AG04449 (cell line): Measurements from ENCODE around the gene IER5.

ENCODE experiments used
- CTCF ChIA-PET: fragments of 350-600 bp; formaldehyde crosslinking; extraction: SDS; loops from one replicate; lab custom pipeline; 2021; ENCODE audit warnings: antibody characterized with exemption; lab: Yijun Ruan, JAX
- POLR2A ChIA-PET: fragments of 400-600, 350-600 bp; formaldehyde crosslinking; extraction: SDS; loops from one replicate; lab custom pipeline; 2020; ENCODE audit warnings: antibody characterized with exemption, inconsistent platforms; lab: Yijun Ruan, JAX
- DNase-seq: peaks from one replicate; pipeline ENCODE4 v3.0.0-alpha.2; 2010; ENCODE audit warnings: low read depth, low spot score
- H3K4me3 ChIP-seq: 2 replicates; pipeline ENCODE4 v1.5.1; 2011; ENCODE audit warnings: low read depth, mild to moderate bottlenecking, control low read depth, low read length
- CTCF ChIP-seq: IDR thresholded peaks from one replicate; pipeline ENCODE4 v1.5.1; 2011; ENCODE audit warnings: mild to moderate bottlenecking, moderate library complexity, low read length, control low read depth, inconsistent platforms; ENCODE audit not compliant: insufficient read depth; ENCODE audit errors: missing control alignments

IER5 gene

GRCh38 chr1:181140891-181141290, 52.4 kb downstream of the IER5 start:
- no peak for TF ChIP-seq CTCF
- CTCF ChIA-PET: interaction anchor here (0.8 to 16.5 kb wide), 29 partner anchors 13 to 629 kb away, joined by 3 to 362 read pairs (median 18); partner anchors contain the start of genes IER5, KIAA1614, MR1 and STX6
- POLR2A ChIA-PET: interaction anchor here (0.6 to 2.8 kb wide), 8 partner anchors 17 to 265 kb away, joined by 3 to 26 read pairs (median 5); partner anchors contain the start of gene IER5
- no peak overlapping the region for H3K4me3 ChIP-seq
- DNase-seq: no peak

GRCh38 chr1:181141431-181141910, 53.0 kb downstream of the IER5 start:
- DNase-seq: peak; percentile 60
- CTCF ChIA-PET: interaction anchor here (0.7 to 16.5 kb wide), 61 partner anchors 8 to 629 kb away, joined by 3 to 362 read pairs (median 7); partner anchors contain the start of genes IER5, KIAA1614, MR1 and STX6
- no peak for TF ChIP-seq CTCF
- POLR2A ChIA-PET: interaction anchor here (0.6 to 2.8 kb wide), 11 partner anchors 17 to 229 kb away, joined by 3 to 26 read pairs (median 3); partner anchors contain the start of genes IER5 and KIAA1614
- no peak overlapping the region for H3K4me3 ChIP-seq
